Dermis microvascular lymphatic vessel endothelial cell (primary cell): ENCODE data around the gene HOTAIR. TPM values are rescaled to one million over a fixed set of nuclear protein-coding genes. Genes with fewer than 3 reads are reported as not detected.

Experiments
- DNase-seq, 2 donors: peaks; one replicate each; pipeline versions ENCODE4 v3.0.0 to v3.0.0-alpha.2; 2010; ENCODE audit warnings: low read depth in 2 of 2
- total RNA-seq: library from RNA; depleted of rRNA; stranded (reverse); fragments of >200 nt; gene quantifications from 2 replicates; pipeline ENCODE4 v1.2.1, GENCODE V29; 2014

HOTAIR gene
- total RNA-seq, 1 donor from 2014 or later, result not detected

- no peak for DNase-seq
Observed at GRCh38 chr12:53929527-53929926, 45.2 kb downstream of the HOTAIR start.

GRCh38 chr12:53928054-53928835, 46.5 kb downstream of the HOTAIR start:
- DNase-seq, result no peak

GRCh38 chr12:53927220-53928029, 47.3 kb downstream of the HOTAIR start:
- DNase-seq, result no peak

GRCh38 chr12:53924521-53925405, 50.0 kb downstream of the HOTAIR start:
- DNase-seq, result no peak

- no peak for DNase-seq
Observed at GRCh38 chr12:53916788-53917655, 57.7 kb downstream of the HOTAIR start.

Other genes starting within 250 kb of the HOTAIR start
- gene CALCOCO1, start 247.5 kb downstream of the HOTAIR start, total RNA-seq, result 44.9 and 72.6 TPM in 2 replicates
- not detected in 2 replicates for gene CISTR, start 223.0 kb downstream of the HOTAIR start, total RNA-seq
- not detected in 2 replicates for gene HOXC13, start 36.1 kb downstream of the HOTAIR start, total RNA-seq
- not detected in 2 replicates for gene HOXC12, start 20.1 kb downstream of the HOTAIR start, total RNA-seq
- not detected in 2 replicates for gene HOXC11, start 1.8 kb downstream of the HOTAIR start, total RNA-seq
- not detected in 2 replicates for gene HOXC10, start 10.2 kb upstream of the HOTAIR start, total RNA-seq
- 0.13 and 1.3 TPM in 2 replicates for gene HOXC9, start 25.2 kb upstream of the HOTAIR start, total RNA-seq
- not detected in 2 replicates for gene HOXC8, start 34.0 kb upstream of the HOTAIR start, total RNA-seq
- gene HOXC6, start 53.5 kb upstream of the HOTAIR start, total RNA-seq, result 0.13 TPM in 1 of 2 replicates, not detected in the other
- gene HOXC5, start 58.1 kb upstream of the HOTAIR start, total RNA-seq, result not detected in 2 replicates
- gene HOXC4, start 78.9 kb upstream of the HOTAIR start, total RNA-seq, result not detected in 2 replicates
- 16.2 and 17.5 TPM in 2 replicates for gene SMUG1, start 214.0 kb upstream of the HOTAIR start, total RNA-seq